G401 (cell line): Measurements from ENCODE around the gene LRRTM4. TPM values are rescaled to one million over a fixed set of nuclear protein-coding genes. Genes with fewer than 3 reads are reported as not detected.

ENCODE experiments used
- DNase-seq: peaks from one replicate; pipeline ENCODE4 v3.0.0-alpha.2; 2015; ENCODE audit warnings: low spot score
- in situ Hi-C: cut with HindIII; loops from 2 replicates; pipeline ENCODE4 v1.10.0; 2016; ENCODE audit warnings: low sequenced_read_pairs, mixed read lengths
- total RNA-seq: library from RNA; depleted of rRNA; stranded (reverse); fragments of >200 nt; shearing (Covaris generic); gene quantifications from 2 replicates; pipeline ENCODE4 v1.2.3, GENCODE V29; 2014

Gene LRRTM4
- total RNA-seq, 1 experiment from 2014 or later, result not detected

- no peak for DNase-seq
- in situ Hi-C loops, result no loop called here
Observed at GRCh38 chr2:77348821-77349220, 173.4 kb downstream of the LRRTM4 start.

- in situ Hi-C loops, result no loop called here
- no peak for DNase-seq
Observed at GRCh38 chr2:77336013-77336412, 186.2 kb downstream of the LRRTM4 start.

- no peak for DNase-seq
- in situ Hi-C loops, result no loop called here
Observed at GRCh38 chr2:77328134-77328931, 193.8 kb downstream of the LRRTM4 start.

GRCh38 chr2:77325395-77325794 lies 196.8 kb downstream of the LRRTM4 start:
- no peak for DNase-seq
- in situ Hi-C loops, result no loop called here

GRCh38 chr2:77322431-77322830 lies 199.7 kb downstream of the LRRTM4 start:
- in situ Hi-C loops, result no loop called here
- DNase-seq, result no peak

GRCh38 chr2:77314721-77315120 lies 207.5 kb downstream of the LRRTM4 start:
- no peak for DNase-seq
- in situ Hi-C loops, result no loop called here

- no peak for DNase-seq
- in situ Hi-C loops, result no loop called here
Observed at GRCh38 chr2:77310416-77310815, 211.8 kb downstream of the LRRTM4 start.

GRCh38 chr2:77309725-77310124 lies 212.5 kb downstream of the LRRTM4 start:
- in situ Hi-C loops, result no loop called here

GRCh38 chr2:77301441-77301840 lies 220.7 kb downstream of the LRRTM4 start:
- DNase-seq, result no peak
- in situ Hi-C loops, result no loop called here

More at GRCh38 chr2:77309725-77310124, 212.5 kb downstream of the LRRTM4 start:
- DNase-seq, result no peak

- no peak for DNase-seq
- in situ Hi-C loops, result no loop called here
Observed at GRCh38 chr2:77296791-77297190, 225.4 kb downstream of the LRRTM4 start.

GRCh38 chr2:77294474-77294873 lies 227.7 kb downstream of the LRRTM4 start:
- in situ Hi-C loops, result no loop called here

GRCh38 chr2:77284353-77284752 lies 237.8 kb downstream of the LRRTM4 start:
- no peak for DNase-seq
- in situ Hi-C loops, result no loop called here

More at GRCh38 chr2:77294474-77294873, 227.7 kb downstream of the LRRTM4 start:
- no peak for DNase-seq

- no peak for DNase-seq
- in situ Hi-C loops, result no loop called here
Observed at GRCh38 chr2:77271262-77271661, 250.9 kb downstream of the LRRTM4 start.

GRCh38 chr2:77270433-77270832 lies 251.7 kb downstream of the LRRTM4 start:
- in situ Hi-C loops, result no loop called here

GRCh38 chr2:77268626-77269025 lies 253.6 kb downstream of the LRRTM4 start:
- in situ Hi-C loops, result no loop called here
- no peak for DNase-seq

More at GRCh38 chr2:77270433-77270832, 251.7 kb downstream of the LRRTM4 start:
- DNase-seq, result no peak

- no peak for DNase-seq
- in situ Hi-C loops, result no loop called here
Observed at GRCh38 chr2:77232909-77233425, 289.2 kb downstream of the LRRTM4 start.

GRCh38 chr2:77228391-77228790 lies 293.8 kb downstream of the LRRTM4 start:
- DNase-seq, result no peak
- in situ Hi-C loops, result no loop called here

GRCh38 chr2:77210725-77211124 lies 311.5 kb downstream of the LRRTM4 start:
- in situ Hi-C loops, result no loop called here
- no peak for DNase-seq

GRCh38 chr2:77207331-77207730 lies 314.8 kb downstream of the LRRTM4 start:
- in situ Hi-C loops, result no loop called here

GRCh38 chr2:77201755-77202154 lies 320.4 kb downstream of the LRRTM4 start:
- DNase-seq, result no peak
- in situ Hi-C loops, result no loop called here

More at GRCh38 chr2:77207331-77207730, 314.8 kb downstream of the LRRTM4 start:
- DNase-seq, result no peak

GRCh38 chr2:77199411-77199810 lies 322.8 kb downstream of the LRRTM4 start:
- DNase-seq, result no peak
- in situ Hi-C loops, result no loop called here
